Heart left ventricle (tissue), 16 donors: Measurements from ENCODE around the gene SPACA4. TPM values are rescaled to one million over a fixed set of nuclear protein-coding genes. Genes with fewer than 3 reads are reported as not detected.
A peak's percentile ranks its signal among the peaks of the same experiment; 100 is the strongest.

Experiments used
- ATAC-seq, 4 donors: fragments of 200-7000 bp; cut with Tn5 transposase; one replicate each; pipeline ENCODE4 v1.9.1; 2020 to 2022; ENCODE audit warnings: moderate library complexity in 4 of 4, mild to moderate bottlenecking in 3 of 4, moderate number of reproducible peaks in 1 of 4
- DNase-seq, 5 donors: peaks; one replicate each; pipeline ENCODE4 v3.0.0-alpha.2; 2020
- H3K27ac ChIP-seq, 12 donors: fragments of 200-600 bp; sonication (generic) in 4 of 12; one replicate each; pipeline versions ENCODE4 v1.5.0 to v1.8.0; 2016 to 2022; ENCODE audit warnings: mild to moderate bottlenecking in 2 of 12
- H3K27me3 ChIP-seq, 9 donors: fragments of 200-600 bp; sonication (generic) in 2 of 9; one replicate each; pipeline versions ENCODE4 v1.5.1 to v1.8.0; 2016 to 2022; ENCODE audit warnings: mild to moderate bottlenecking in 3 of 9
- H3K36me3 ChIP-seq, 9 donors: fragments of 200-600 bp; sonication (generic) in 2 of 9; one replicate each; pipeline versions ENCODE4 v1.5.0 to v1.8.0; 2018 to 2022; ENCODE audit warnings: mild to moderate bottlenecking in 2 of 9
- H3K4me1 ChIP-seq, 12 donors: fragments of 200-600 bp; sonication (generic) in 4 of 12; one replicate each; pipeline versions ENCODE4 v1.5.0 to v1.8.0; 2016 to 2022; ENCODE audit warnings: mild to moderate bottlenecking in 3 of 12
- H3K4me3 ChIP-seq, 12 donors: fragments of 200-600 bp; sonication (generic) in 4 of 12; one replicate each; pipeline versions ENCODE4 v1.5.0 to v1.8.0; 2017 to 2022; ENCODE audit warnings: mild to moderate bottlenecking in 9 of 12, moderate library complexity in 4 of 12
- H3K9me3 ChIP-seq, 12 donors: fragments of 200-600 bp; sonication (generic) in 4 of 12; one replicate each; pipeline versions ENCODE4 v1.5.0 to v1.8.0; 2016 to 2022; ENCODE audit warnings: mild to moderate bottlenecking in 1 of 12
- POLR2A ChIP-seq, 2 donors: fragments of 450-650 bp; IDR thresholded peaks; one replicate each; pipeline ENCODE4 v1.6.1; 2017; ENCODE audit warnings: antibody characterized with exemption in 2 of 2, mild to moderate bottlenecking in 2 of 2, moderate library complexity in 2 of 2
- WGBS, 4 donors: extraction: QIAGEN DNeasy Blood & Tissue Kit in 2 of 4; methylation state at CpG; one replicate each; pipeline versions ENCODE4 v1.1.5 to v1.1.7; 2013 to 2018; 5-methylcytosine and 5-hydroxymethylcytosine counted together
- intact Hi-C, 10 donors: fragments of 100-400 bp; cut with DNase I; formaldehyde crosslinking; loops; one replicate each; pipeline versions ENCODE4 v1.11.1 to v1.14.2; 2022
- polyA plus RNA-seq, 2 donors: library from polyadenylated mRNA; stranded (reverse); fragments of 200-250 nt; gene quantifications; one replicate each; pipeline ENCODE4 v1.2.3, GENCODE V29; 2013
- total RNA-seq, 9 donors: library from RNA; depleted of rRNA in 2 of 9; stranded (reverse); fragments of >200 nt in 2 of 9; fragmentation: NEBNext Ultra II Directional in 3 of 9; extraction: Animal tissue kit (Norgen Biotek cat#: 25700) in 3 of 9; gene quantifications; one replicate each; pipeline versions ENCODE4 v1.1.0 to v1.2.4, GENCODE V29; 2016 to 2023
- TF ChIP-seq, protein P1 (sequence below), 12 donors: fragments of 200-600 bp; sonication (generic) in 4 of 12; IDR thresholded peaks; one replicate each; pipeline versions ENCODE4 v1.5.0 to v1.8.0; 2018 to 2022; ENCODE audit warnings: antibody characterized with exemption in 12 of 12, mild to moderate bottlenecking in 5 of 12
- donor health status: ischemic (EF 13 %, LVEDD 7.1; RV severe dilation, severe dysfunction).
- donor health status: healthy with polysubstance abuse.
- donor health status: DM: no; HTN: yes; CAD: no.
- donor health status: DM: no; HTN: no; CAD: no.
- donor health status: ischemic (EF 25% LVEDD 6.9; RV normal size, moderate dysfunction).
- donor health status: ischemic (EF 25% LVEDD 5.7; RV mildly dilated, moderate dysfunction).
- donor health status: healthy.
- donor health status: DM: yes; HTN: yes; CAD: no.
- donor health status: ischemic (EF 35%, LVEDD 5.7; RV mildly dilated, moderate dysfunction).
- donor health status: nonischemic (EF 11% LVEDD 7.7; RV severe dilation, severe dysfunction).
- donor health status: DM: yes; HTN: yes; CAD: no.
- donor health status: PGD.
- donor health status: ischemic (EF 29% LVEDD 5.4; RV normal size, mild dysfunction).
- donor health status: nonischemic (EF 23%, LVEDD 6.1; RV moderate dilation, normal function).

SPACA4 gene
- total and polyA plus RNA-seq, 11 donors = not detected

GRCh38 chr19:48591021-48591420 lies 15.5 kb upstream of the SPACA4 start:
- Histone ChIP-seq H3K27me3 (no peaks in the 10 kb centered on the region), H3K4me1 (peaks cover 0 to 13% (median 0%) of the 10 kb centered on the region in 12 donors), H3K36me3 (no peaks in the 10 kb centered on the region), H3K9me3 (no peaks in the 10 kb centered on the region), H3K27ac (no peak overlapping the region), H3K4me3 (no peak overlapping the region)
- DNase-seq = no peak
- intact Hi-C loops = no loop called here
- no peak for ATAC-seq
- TF ChIP-seq, protein P1, sequence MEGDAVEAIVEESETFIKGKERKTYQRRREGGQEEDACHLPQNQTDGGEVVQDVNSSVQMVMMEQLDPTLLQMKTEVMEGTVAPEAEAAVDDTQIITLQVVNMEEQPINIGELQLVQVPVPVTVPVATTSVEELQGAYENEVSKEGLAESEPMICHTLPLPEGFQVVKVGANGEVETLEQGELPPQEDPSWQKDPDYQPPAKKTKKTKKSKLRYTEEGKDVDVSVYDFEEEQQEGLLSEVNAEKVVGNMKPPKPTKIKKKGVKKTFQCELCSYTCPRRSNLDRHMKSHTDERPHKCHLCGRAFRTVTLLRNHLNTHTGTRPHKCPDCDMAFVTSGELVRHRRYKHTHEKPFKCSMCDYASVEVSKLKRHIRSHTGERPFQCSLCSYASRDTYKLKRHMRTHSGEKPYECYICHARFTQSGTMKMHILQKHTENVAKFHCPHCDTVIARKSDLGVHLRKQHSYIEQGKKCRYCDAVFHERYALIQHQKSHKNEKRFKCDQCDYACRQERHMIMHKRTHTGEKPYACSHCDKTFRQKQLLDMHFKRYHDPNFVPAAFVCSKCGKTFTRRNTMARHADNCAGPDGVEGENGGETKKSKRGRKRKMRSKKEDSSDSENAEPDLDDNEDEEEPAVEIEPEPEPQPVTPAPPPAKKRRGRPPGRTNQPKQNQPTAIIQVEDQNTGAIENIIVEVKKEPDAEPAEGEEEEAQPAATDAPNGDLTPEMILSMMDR (IDR thresholded peaks at IDR 0.05) = no peak
- no peak for TF ChIP-seq POLR2A (IDR thresholded peaks at IDR 0.05)
- WGBS, 4 donors = 79 to 88% (median 81%) methylated on average over 5 of the region's 5 CpGs

GRCh38 chr19:48595171-48595570 lies 11.4 kb upstream of the SPACA4 start:
- Histone ChIP-seq H3K4me3 (no peak overlapping the region), H3K27ac (no peak overlapping the region), H3K9me3 (no peaks in the 10 kb centered on the region), H3K36me3 (no peaks in the 10 kb centered on the region), H3K4me1 (no peaks in the 10 kb centered on the region), H3K27me3 (peaks cover 0 to 12% (median 0%) of the 10 kb centered on the region in 9 donors)
- intact Hi-C loops = no loop called here
- WGBS, 4 donors = 85 to 90% (median 89%) methylated on average over 9 of the region's 9 CpGs
- TF ChIP-seq, protein P1 (IDR thresholded peaks at IDR 0.05) = no peak
- no peak for TF ChIP-seq POLR2A (IDR thresholded peaks at IDR 0.05)
- no peak for DNase-seq
- no peak for ATAC-seq

- 66 to 72% (median 67%) methylated on average over 6 of the region's 6 CpGs for WGBS, 4 donors
- peaks cover 0 to 12% (median 0%) of the 10 kb centered on the region in 9 donors for H3K27me3 ChIP-seq
- DNase-seq (no peak), ATAC-seq (peak in 1 of 4 donors; percentile 14)
- no peaks in the 10 kb centered on the region for H3K4me1 ChIP-seq
- no peak overlapping the region for H3K27ac ChIP-seq
- intact Hi-C loops = no loop called here
- H3K9me3 ChIP-seq = no peaks in the 10 kb centered on the region
- TF ChIP-seq POLR2A (IDR thresholded peaks at IDR 0.05) = no peak
- TF ChIP-seq, protein P1 (IDR thresholded peaks at IDR 0.05) = no peak
- no peaks in the 10 kb centered on the region for H3K36me3 ChIP-seq
- no peak overlapping the region for H3K4me3 ChIP-seq
Measured at GRCh38 chr19:48595833-48596232, 10.7 kb upstream of the SPACA4 start.

DNA sequence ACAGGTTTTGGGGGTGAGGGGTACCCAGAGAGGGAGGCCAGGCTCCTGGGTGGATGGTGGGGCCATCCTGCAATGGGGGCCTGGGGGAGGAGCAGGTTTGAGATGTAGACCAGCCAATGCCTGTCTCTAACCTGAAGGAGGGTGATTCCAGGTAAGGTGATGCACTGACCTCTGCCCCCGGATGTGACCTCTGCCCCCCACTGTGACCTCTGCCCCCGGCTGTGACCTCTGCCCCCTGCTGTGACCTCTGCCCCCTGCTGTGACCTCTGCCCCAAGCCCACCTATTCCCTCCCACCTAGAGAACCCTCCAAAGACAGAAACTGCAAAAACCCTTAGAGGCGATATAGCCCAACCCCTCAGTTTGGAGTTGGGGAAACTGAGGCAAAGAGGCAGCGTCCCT lies 10.3 kb upstream of the SPACA4 start:
- no peak for ATAC-seq
- DNase-seq = no peak
- Histone ChIP-seq H3K4me3 (no peak overlapping the region), H3K27ac (no peak overlapping the region), H3K36me3 (no peaks in the 10 kb centered on the region), H3K27me3 (peaks cover 0 to 12% (median 0%) of the 10 kb centered on the region in 9 donors), H3K9me3 (no peaks in the 10 kb centered on the region), H3K4me1 (no peaks in the 10 kb centered on the region)
- WGBS, 4 donors = 84 to 89% (median 86%) methylated on average over 4 of the region's 4 CpGs
- intact Hi-C loops = no loop called here
- no peak for TF ChIP-seq POLR2A (IDR thresholded peaks at IDR 0.05)
- TF ChIP-seq, protein P1 (IDR thresholded peaks at IDR 0.05) = no peak
